CD4-positive, alpha-beta T cell treated with Interferon gamma for 1 hour (primary cell): ENCODE measurements around the gene GNG3.
"Not testable (repeated sequence)": the region's sequence is repeated elsewhere in the genome, so short reads cannot be mapped to it uniquely, and the experiment has no call there.

Experiments
- DNase-seq: peaks from one replicate; pipeline ENCODE4 v3.0.0-alpha.2; 2020

The GNG3 gene

DNA sequence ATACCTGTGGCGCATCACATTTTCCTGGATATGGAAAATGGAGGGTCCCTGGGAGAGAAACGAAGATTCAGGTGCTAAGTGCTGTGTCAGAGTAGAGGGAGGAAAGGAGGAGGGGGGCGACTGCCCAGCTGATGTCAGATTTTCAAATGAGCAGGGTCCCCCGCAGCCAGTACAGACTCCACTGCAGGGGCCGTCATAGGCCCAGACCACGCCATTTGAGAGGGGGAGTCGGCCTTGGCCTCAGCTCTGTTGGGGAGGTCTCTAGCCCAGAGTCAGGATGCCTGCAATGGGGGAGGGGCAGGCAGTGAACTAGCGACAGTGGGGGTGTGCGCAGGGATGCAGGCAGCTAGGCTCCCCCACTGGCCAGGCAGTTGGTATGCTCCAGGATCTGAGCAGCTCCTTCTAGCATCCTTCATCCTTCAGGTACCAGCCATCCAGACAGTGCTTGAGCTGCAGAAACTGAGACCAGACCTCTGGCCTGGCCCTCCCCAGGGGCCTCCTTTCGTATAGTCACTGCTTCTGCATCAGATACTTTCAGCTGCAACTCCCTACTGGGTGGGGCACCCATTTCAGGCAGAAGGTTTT lies at the start of gene GNG3, which contains the start of gene BSCL2:
TSS of gene GNG3 (plus strand) at position 400 of the 585 bp plus-strand sequence. CDS start 620 bp downstream, outside the sequence.
TSS of gene BSCL2 (minus strand) at position 148 of the 585 bp plus-strand sequence. CDS start 229 bp downstream, outside the sequence.
- no peak for DNase-seq

DNA sequence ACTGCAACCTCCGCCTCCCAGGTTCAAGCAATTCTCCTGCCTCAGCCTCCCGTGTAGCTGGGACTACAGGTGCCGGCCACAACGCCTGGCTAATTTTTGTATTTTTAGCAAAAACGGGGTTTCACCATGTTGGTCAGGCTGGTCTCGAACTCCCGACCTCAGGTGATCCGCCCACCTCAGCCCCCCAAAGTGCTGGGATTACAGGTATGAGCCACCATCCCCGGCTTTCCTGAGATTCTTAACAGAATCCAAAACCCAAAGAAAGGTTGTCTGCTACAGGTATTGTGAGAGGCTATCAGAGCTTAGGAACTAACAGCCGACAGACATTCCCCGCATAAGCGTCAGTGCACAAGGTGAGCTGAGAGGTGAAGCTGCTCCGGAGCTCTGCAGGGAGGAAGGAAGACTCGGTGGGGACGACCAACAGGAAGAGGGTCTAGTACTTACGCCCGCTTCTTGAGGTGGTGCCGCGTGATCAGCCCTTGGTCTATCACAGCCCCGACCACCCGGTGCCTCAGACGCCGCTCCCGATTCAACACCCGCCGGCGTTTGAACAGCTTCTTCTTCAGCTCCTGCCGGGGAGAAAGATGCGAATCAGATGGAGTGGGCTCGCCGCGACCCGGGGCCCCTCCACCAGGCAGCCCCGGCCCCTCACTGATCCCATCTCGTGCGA lies 42.9 kb upstream of the GNG3 start:
- peak; percentile 56 for DNase-seq

DNA sequence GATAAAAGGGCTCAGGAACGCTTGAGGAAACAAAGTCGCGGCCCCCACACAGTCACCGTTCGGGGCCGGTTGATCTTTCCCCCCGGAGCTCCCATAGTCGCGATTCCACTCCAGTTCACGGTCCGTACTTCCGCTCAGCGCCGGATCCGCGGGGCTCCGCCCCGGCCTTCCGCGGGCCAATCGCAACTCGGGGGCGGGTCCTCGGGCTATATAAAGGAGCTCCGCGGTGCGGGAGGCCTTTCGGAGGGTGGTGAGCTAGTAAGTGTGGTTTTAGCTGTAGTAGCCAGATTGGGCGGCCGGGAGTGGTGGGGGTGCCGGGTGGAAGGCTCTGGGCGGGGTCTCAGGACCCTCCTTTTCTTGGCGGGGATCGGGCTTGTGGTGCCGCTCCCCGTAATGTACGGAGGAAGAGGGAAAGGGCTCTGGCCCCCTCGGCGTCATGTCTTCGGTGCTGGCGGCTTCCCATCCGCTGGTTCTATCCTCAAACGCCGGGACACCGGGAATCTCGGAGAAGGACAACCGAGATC lies 42.3 kb upstream of the GNG3 start, which contains the start of the genes C11orf98 and CSKMT:
TSS of gene C11orf98 (minus strand) at position 136 of the 524 bp plus-strand sequence. CDS start at position 95, 41 bp downstream.
TSS of gene CSKMT (plus strand) at position 238 of the 524 bp plus-strand sequence. CDS start 568 bp downstream, outside the sequence.
- peak; percentile 92 for DNase-seq

DNA sequence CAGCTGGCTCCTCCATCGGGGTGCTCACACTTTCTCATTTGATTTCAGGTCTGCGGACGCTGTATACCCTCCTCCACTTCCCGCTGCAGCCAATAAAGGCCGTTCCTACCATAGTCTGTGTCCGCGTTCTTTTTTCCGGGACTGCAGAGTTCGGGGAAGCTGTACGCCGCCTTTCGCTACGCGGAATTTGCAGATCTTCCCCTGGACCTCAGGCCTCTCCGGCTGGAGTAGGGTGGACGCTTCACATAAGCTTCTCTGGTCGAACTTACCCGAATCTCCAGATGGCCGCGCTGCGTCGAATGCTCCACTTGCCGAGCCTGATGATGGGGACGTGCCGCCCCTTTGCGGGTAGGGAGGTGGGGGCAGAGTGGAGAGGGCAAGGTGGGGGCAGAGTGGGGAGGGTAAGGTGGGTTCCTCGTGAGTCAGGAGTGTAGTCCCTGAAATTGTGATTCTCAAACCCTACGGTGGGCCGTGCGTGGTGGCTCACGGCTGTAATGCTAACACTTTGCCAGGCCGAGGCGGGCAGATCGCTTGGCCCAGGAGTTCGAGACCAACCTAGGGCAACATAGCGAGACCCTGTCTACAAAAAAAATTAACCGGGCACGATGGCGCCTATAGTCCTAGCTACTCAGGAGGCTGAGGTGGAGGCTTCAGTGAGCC lies 41.7 kb upstream of the GNG3 start:
- peak; percentile 58 for DNase-seq

DNA sequence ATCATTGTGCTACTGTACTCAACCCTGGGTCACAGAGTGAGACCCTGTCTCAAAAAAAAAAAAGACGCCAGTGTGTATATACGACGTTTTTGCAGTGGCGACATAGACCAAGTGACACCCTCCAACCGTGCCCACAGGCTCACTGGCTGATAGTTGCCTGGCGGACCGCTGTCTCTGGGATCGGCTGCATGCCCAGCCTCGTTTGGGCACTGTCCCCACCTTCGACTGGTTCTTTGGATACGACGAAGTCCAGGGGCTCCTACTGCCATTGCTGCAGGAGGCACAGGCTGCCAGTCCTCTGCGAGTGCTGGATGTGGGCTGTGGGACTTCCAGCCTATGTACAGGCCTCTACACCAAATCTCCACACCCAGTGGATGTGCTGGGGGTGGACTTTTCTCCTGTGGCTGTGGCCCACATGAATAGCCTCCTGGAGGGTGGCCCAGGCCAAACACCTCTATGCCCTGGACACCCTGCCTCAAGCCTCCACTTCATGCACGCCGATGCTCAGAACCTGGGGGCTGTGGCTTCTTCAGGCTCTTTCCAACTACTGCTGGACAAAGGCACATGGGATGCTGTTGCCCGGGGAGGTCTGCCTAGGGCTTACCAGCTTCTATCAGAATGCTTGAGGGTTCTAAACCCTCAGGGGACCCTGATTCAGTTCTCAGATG lies 41.1 kb upstream of the GNG3 start:
- no peak for DNase-seq

DNA sequence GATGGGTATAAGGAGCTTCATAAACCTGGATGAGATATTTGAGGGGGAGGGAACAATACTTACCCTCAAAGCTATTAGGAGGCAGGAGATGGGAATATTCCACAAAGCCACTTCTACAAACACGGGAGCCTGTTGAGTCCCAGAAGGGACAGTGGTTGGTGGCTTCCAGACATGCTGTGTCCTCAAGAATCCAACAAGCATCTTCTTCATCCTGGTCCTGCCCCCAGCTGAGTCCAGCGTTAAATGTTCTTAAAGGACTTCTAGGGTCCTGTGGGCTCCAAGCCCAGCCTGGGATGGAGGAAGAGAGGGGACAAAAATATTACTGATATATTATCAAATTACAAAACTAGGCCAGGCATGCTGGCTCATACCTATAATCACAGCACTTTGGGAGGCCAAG lies 40.0 kb upstream of the GNG3 start:
- no peak for DNase-seq

DNA sequence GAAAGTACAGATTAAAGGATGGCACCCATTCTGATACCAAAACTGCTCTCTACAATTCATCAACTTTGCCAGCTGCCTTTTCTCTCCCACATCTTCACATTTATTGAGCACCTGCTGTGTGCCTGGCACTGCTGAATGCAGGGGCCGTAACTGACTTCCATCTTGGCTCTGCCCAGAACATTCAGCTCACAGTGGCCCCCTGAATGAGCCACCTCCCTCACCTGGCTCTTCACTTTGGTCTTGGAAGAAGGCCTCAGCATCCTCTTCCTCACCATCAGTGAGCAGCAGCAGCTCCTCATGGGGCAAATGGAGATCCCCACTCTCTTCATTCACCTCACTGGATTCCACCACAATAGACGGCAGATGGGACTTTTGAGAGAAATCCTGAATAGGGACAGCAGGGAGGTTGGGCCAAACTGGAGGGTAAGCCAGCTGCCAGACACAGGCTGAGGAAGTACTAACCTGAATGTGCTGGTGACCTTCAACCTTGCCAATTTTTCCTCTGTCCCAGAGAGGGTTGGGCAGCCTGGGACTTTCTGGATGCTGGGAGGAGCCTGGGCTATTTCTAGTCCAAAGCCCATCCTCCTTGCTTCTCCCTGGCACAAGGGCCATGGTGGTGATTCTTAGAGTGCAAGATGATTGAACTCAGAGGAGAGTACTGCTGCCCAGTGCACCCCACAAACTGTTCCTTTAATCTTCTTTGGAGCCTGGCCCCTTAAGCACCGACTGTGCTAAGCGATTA lies 37.9 kb upstream of the GNG3 start:
- no peak for DNase-seq

DNA sequence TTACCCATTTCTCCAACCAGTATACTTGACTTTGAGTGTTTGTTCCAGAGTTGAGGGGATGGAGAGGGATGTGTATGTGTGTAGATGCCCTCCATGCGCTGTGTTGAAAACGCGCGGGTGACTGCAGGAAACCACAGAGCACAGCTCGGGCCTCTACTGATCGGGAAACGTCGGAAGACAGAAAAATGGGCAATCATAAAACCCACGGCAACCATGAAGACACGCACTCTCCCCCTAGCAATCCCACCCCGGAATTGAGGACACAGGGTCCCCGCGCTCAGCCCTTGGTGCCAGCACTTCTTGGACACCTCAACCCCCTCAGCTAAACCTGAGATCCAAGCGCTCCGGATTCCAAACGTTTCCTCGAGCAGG lies 36.3 kb upstream of the GNG3 start:
- no peak for DNase-seq

DNA sequence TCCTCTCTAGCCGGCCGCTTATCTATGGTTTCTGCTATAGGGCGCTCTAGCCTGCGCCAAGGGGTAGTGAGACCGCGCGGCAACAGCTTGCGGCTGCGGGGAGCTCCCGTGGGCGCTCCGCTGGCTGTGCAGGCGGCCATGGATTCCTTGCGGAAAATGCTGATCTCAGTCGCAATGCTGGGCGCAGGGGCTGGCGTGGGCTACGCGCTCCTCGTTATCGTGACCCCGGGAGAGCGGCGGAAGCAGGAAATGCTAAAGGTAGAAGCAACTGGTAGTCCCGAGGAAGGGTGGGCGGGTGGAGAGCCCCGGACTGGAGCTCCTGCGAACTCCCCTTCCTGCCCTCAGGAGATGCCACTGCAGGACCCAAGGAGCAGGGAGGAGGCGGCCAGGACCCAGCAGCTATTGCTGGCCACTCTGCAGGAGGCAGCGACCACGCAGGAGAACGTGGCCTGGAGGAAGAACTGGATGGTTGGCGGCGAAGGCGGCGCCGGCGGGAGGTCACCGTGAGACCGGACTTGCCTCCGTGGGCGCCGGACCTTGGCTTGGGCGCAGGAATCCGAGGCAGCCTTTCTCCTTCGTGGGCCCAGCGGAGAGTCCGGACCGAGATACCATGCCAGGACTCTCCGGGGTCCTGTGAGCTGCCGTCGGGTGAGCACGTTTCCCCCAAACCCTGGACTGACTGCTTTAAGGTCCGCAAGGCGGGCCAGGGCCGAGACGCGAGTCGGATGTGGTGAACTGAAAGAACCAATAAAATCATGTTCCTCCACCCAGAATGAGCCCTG lies 35.7 kb upstream of the GNG3 start, which contains the start of the genes LBHD1 and UQCC3:
TSS of gene LBHD1 (minus strand) at position 660 of the 782 bp plus-strand sequence. CDS start 2,236 bp downstream, outside the sequence.
TSS of gene UQCC3 (plus strand) at position 66 of the 782 bp plus-strand sequence. CDS start at position 139, 73 bp downstream.
- peak; percentile 72 for DNase-seq

DNA sequence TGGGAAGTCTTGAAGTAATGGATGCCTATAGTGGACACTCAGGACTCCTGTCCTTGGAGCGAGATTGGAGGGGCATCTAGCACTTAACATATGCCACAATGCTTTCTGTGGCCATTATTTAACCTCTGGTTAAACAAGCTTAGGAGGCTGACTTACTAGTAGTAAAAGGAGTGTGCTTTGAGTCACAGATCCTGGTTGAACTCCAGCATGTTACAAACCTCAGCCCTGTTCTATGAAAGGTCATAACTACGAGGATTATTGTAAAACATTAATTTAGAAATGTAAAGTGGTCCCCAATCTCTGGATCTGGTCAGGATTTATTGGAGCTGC lies 34.3 kb upstream of the GNG3 start:
- no peak for DNase-seq

DNA sequence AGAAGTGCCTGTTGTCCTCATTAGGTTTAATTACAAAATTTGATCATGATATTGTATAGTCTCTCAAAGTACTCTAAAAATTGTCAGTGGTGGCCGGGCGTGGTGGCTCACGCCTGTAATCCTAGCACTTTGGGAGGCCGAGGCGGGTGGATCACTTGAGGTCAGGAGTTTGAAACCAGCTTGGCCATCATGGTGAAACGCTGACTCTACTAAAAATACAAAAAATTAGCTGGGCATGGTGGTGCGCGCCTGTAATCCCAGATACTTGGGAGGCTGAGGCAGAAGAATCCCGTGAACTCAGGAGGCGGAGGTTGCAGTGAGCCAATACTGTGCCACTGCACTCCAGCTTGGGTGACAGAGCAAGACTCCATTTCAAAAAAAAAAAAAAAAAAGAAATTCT lies 32.1 kb upstream of the GNG3 start:
- not testable (repeated sequence) for DNase-seq

DNA sequence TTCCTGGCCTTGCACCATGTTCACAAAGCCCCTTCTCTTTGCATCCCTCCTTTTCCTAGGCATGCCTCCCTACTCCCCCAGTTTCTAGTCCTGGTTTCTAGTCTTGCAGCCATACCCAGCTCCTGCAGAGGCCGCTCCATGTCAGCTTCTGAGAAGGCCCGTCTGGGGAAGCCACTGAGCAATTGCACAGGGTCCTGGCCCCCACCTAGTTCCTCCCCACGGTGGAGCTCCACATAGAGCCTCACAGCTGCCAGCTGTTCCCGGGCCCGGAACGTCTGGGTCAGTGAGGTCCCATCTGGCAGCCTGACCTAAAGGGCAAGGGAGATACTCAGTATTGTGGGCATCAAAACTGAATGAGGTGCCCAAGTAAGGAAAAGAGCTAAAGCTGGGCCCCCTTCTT lies 30.8 kb upstream of the GNG3 start:
- DNase-seq, result no peak

DNA sequence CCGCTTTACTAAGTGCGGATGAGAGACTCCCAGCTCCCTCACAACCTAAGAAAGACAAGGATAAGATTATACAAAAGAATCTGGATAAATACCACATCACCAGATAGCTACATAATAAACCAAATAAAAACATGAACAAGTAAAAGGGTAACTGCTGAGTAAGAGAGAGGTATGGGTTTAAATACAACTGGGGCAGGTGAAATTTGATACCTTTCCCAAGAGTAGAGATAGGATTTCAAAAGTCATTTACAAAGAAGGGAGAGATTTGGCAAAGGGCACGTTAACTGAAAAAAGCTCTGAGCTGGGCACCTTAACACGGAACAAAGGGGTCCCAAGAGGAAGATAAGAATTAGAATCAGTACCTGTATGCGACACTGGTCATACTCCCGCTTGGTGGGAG lies 30.3 kb upstream of the GNG3 start:
- no peak for DNase-seq

DNA sequence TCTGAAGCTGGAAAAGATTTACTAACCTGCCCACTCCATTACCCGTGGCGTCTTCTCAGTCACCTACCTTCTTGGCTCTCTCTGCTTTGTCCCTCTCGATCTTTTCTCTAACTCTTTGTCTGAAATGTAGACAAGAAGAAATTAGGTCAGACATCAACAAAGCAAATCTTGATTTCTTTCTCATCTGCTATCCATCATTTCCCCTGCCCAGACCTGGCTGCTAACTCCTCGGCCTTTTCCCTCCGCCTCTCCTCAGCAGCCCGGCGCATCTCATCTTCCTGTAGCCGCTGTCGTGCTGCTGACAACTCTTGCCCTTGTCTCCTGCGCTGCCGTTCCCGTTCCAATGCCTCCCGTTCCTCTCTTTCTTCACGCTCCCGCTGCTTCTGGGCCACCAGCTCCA lies 29.8 kb upstream of the GNG3 start:
- no peak for DNase-seq

DNA sequence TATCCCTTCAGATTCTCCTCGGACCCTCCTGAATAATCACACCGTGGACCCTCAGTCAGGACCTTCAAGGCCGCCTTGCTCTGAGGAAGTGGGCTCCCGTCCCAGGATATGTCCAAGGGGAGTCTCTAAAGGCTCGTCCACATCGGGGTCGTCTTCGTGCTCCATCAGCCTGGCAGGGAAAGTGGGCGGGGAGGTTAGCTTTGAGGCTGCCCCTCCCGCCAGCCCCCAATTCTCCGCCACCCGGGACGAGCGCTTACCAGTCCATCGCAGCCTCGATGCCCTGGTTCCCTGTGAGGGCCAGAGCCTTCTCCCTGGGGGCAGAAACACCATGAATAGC lies 29.1 kb upstream of the GNG3 start:
- DNase-seq, result no peak

DNA sequence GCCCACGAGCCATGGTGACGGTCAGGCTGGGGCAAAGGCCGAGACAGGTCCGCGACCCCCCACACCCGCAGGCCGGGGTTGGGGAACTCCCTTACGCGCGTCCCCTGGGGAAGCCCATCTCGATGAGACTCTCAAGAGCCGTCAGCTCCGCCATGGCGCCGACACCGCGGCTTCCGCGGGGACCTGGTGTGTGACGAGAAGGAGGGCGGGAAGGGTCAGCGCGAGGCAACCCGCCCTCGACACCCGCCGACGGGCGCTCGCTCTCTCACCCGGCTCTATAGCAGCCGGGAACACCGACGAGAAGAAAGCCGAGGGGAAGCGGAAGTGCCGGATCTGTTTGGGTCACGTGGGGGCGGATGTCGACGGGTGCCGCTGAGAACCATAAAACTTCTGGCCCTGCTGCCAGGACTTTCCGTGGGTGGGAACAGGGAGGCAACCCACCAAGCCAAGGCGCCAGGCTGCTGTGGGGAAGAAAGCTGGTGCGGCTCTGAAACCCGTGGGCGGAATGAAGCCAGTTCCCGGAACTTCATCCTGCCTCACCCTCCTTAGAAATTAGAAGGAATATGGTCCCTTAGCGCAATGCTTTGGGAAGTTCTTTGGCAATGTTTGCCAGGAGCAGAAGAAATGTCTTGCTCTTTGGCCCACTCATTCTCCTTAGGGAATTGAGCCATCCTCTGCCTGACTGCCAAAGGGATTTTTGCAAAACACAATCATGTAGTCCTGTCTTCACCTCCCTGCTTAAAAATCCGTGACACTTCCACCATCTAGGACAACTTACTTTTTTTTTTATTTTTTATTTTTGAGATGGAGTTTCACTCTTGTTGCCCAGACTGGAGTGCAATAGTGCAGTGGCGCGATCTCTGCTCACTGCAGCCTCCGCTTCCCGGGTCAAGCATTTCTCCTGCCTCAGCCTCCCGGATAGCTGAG lies 28.4 kb upstream of the GNG3 start, which contains the start of gene UBXN1:
TSS of gene UBXN1 (minus strand) at position 304 of the 927 bp plus-strand sequence. CDS start at position 154, 150 bp downstream.
- peak; percentile 83 for DNase-seq

DNA sequence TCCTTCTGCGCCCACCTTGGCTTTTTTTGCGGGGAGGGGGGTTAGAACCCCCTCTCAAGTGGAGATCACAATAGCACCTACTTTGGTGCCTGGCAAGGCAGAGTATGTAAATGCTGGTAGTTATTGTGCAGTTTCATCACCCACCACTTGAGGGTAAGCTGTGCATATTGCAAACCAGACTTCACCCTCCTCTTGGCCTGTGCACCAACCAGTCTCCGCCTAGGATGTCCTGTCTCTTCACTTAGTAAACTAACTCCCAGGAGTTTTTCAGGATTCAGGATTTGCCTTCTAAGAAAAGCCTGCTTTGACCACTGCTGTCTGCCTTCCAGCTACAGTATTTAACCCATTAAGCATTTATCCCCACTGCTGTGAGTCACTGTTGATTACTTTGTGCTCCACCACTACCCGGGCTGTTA lies 26.6 kb upstream of the GNG3 start:
- DNase-seq, result peak; percentile 29

DNA sequence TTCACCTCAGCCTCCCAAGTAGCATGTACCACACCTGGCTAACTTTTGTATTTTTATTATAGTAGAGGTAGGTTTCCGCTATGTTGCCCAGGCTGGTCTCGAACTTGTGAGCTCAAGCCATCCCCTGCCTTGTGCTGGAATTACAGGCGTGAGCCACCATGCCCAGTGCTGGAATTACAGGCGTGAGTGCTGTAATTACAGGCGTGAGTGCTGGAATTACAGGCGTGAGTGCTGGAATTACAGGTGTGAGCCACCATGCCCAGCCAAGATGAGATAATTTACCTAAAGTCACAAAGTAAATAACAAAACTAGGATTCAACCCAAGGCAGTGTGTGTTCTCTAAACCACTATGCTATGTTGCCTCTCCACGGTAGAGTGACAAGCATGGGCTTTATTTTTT lies 25.0 kb upstream of the GNG3 start:
- no peak for DNase-seq

DNA sequence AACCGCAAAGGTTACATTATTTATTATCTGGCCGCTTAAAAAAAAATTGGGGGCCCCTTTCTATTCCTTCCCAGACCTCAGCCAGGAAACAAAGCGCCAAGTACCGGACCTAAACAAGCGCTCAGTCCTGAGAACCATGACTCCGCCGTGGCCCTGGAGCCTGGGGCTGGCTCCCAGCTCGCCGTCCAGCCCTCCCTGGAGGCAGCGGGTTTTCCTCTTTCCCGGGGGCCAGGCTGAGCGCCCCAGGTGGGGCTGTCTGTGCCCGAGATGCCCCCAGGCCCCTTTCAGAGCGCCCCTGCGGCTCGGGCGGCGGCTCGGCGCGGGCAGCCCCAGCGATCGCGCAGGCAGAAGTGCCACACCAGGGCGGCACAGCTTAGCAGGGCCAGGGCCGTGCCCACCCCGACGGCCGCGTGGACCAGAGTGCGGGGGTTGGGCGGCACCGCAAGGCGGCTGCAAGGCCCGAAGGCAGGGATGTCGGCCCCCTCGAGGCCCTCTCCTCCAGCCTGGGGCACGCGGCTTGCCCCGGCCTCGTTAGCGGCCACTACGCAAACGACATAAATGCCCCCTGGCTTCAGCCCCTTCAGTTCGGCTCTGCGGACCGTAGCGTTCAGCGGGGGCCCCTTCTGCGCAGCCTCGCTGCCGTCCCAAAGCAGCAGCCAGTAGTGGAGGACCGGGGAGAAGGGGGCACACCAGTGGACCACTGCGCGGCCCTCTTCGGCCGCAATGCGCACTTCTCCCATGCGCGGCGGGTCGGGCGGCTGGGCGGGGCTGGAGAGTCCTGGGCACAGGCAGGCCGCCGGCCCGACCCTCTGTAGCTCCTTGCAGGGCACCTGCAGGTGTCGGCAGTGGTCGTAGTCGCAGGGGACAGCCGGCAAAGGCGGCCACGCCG lies 19.7 kb upstream of the GNG3 start:
- no peak for DNase-seq
